H1 (cell line): ENCODE measurements around the gene TLL1. TPM values are rescaled to one million over a fixed set of nuclear protein-coding genes. Genes with fewer than 3 reads are reported as not detected.

Source experiments
- CTCF ChIA-PET: fragments of 300-600 bp; sonication (Branson Sonifier 250); formaldehyde crosslinking; loops from one replicate; lab custom pipeline; 2021; ENCODE audit not compliant: partially characterized antibody; lab: Charles Lee
- POLR2A ChIA-PET: fragments of 300-600 bp; sonication (Branson Sonifier 250); formaldehyde crosslinking; loops from one replicate; lab custom pipeline; 2021; ENCODE audit warnings: inconsistent platforms; ENCODE audit not compliant: partially characterized antibody; lab: Charles Lee
- DNase-seq, 2 experiments: peaks; one replicate each; pipeline versions ENCODE4 v3.0.0 to v3.0.0-alpha.2; 2010 to 2022; ENCODE audit warnings: low spot score in 2 of 2, low read depth in 1 of 2, mixed read lengths in 1 of 2
- FAIRE-seq: peaks from 2 replicates; lab custom pipeline; 2011; peaks lifted over from hg19 to GRCh38; lab: Jason Lieb, UNC
- H2AFZ ChIP-seq: 2 replicates; pipeline ENCODE4 v1.8.1; 2012; ENCODE audit warnings: low read length, inconsistent platforms
- H2AK5ac ChIP-seq: 2 replicates; pipeline ENCODE4 v1.6.1; 2013; ENCODE audit warnings: low read depth, low read length
- H2BK120ac ChIP-seq: replicated peaks from 2 replicates; pipeline ENCODE3; 2013; ENCODE audit warnings: low read depth, low read length, inconsistent platforms
- H2BK12ac ChIP-seq: 2 replicates; pipeline ENCODE4 v1.6.1; 2013; ENCODE audit warnings: low read depth, low read length
- H2BK15ac ChIP-seq: 2 replicates; pipeline ENCODE4 v1.6.1; 2013; ENCODE audit warnings: low read length
- H2BK20ac ChIP-seq: 2 replicates; pipeline ENCODE4 v1.6.1; 2013; ENCODE audit warnings: low read length
- H2BK5ac ChIP-seq: 2 replicates; pipeline ENCODE4 v1.6.1; 2013; ENCODE audit warnings: low read depth, low read length
- H3K14ac ChIP-seq: 2 replicates; pipeline ENCODE4 v1.6.1; 2013; ENCODE audit warnings: inconsistent platforms; ENCODE audit not compliant: insufficient read length
- H3K18ac ChIP-seq: 2 replicates; pipeline ENCODE4 v1.6.1; 2013; ENCODE audit warnings: low read length; ENCODE audit errors: extremely low read depth
- H3K23ac ChIP-seq: 2 replicates; pipeline ENCODE4 v1.6.1; 2013; ENCODE audit warnings: inconsistent platforms; ENCODE audit not compliant: insufficient read length
- H3K23me2 ChIP-seq: 2 replicates; pipeline ENCODE4 v1.6.1; 2013; ENCODE audit warnings: low read depth, low read length
- H3K27ac ChIP-seq: 2 replicates; pipeline ENCODE4 v1.6.1; 2011; ENCODE audit warnings: low read depth, low read length, inconsistent platforms
- H3K27me3 ChIP-seq, 4 experiments: replicated peaks in 1 of 4; 1 replicate in 1 of 4; 2 replicates in 3 of 4; pipeline versions ENCODE4 v1.6.1 to v1.8.1; 2011 to 2013; ENCODE audit warnings: low read length in 3 of 4, mild to moderate bottlenecking in 3 of 4, inconsistent platforms in 2 of 4, mixed read lengths in 2 of 4, moderate library complexity in 1 of 4; ENCODE audit not compliant: control insufficient read depth in 3 of 4, insufficient read depth in 3 of 4; ENCODE audit errors: extremely low read depth in 1 of 4
- H3K36me3 ChIP-seq, 4 experiments: 2 replicates each; pipeline versions ENCODE4 v1.6.1 to v1.8.1; 2011 to 2013; ENCODE audit warnings: mild to moderate bottlenecking in 4 of 4, low read length in 3 of 4, moderate library complexity in 2 of 4, control low read depth in 1 of 4, inconsistent platforms in 1 of 4; ENCODE audit not compliant: insufficient read depth in 4 of 4, control insufficient read depth in 2 of 4
- H3K4ac ChIP-seq: replicated peaks from 2 replicates; pipeline ENCODE3; 2013; ENCODE audit warnings: low read length, low read depth, mixed read lengths, inconsistent platforms; ENCODE audit not compliant: insufficient read length
- H3K4me1 ChIP-seq, 4 experiments: replicated peaks in 1 of 4; 1 replicate in 1 of 4; 2 replicates in 3 of 4; pipeline versions ENCODE4 v1.6.1 to v1.8.1; 2011 to 2013; ENCODE audit warnings: low read length in 3 of 4, inconsistent platforms in 2 of 4, mixed read lengths in 1 of 4; ENCODE audit not compliant: insufficient read depth in 4 of 4, control insufficient read depth in 3 of 4
- H3K4me2 ChIP-seq, 2 experiments: 2 replicates each; pipeline versions ENCODE4 v1.6.1 to v1.8.1; 2011 to 2013; ENCODE audit warnings: low read depth in 2 of 2, low read length in 2 of 2, control low read depth in 1 of 2, inconsistent platforms in 1 of 2, mild to moderate bottlenecking in 1 of 2; ENCODE audit not compliant: insufficient read depth in 1 of 2
- H3K4me3 ChIP-seq, 4 experiments: fragments of 200-600, 300-600 bp in 1 of 4; sonication (generic), shearing (Covaris generic), sonication (Bioruptor Twin) in 1 of 4; 2 replicates each; pipeline versions ENCODE4 v1.5.1 to v1.8.1; 2011 to 2016; ENCODE audit warnings: low read length in 4 of 4, low read depth in 3 of 4, control low read depth in 2 of 4, inconsistent platforms in 2 of 4, mild to moderate bottlenecking in 2 of 4, mixed read lengths in 1 of 4, moderate library complexity in 1 of 4; ENCODE audit not compliant: insufficient read depth in 2 of 4; ENCODE audit errors: extremely low read depth in 1 of 4
- H3K56ac ChIP-seq: replicated peaks from 2 replicates; pipeline ENCODE3; 2013; ENCODE audit warnings: low read depth, mild to moderate bottlenecking, mixed read lengths, low read length, inconsistent platforms; ENCODE audit not compliant: insufficient read length
- H3K79me1 ChIP-seq: 2 replicates; pipeline ENCODE4 v1.6.1; 2013; ENCODE audit warnings: low read depth, low read length, control low read depth
- H3K79me2 ChIP-seq, 2 experiments: 2 replicates each; pipeline versions ENCODE4 v1.6.1 to v1.8.1; 2012 to 2013; ENCODE audit warnings: low read length in 2 of 2, mild to moderate bottlenecking in 2 of 2, inconsistent platforms in 1 of 2; ENCODE audit not compliant: insufficient read depth in 2 of 2, control insufficient read depth in 1 of 2
- H3K9ac ChIP-seq, 4 experiments: replicated peaks in 1 of 4; 1 replicate in 1 of 4; 2 replicates in 3 of 4; pipeline versions ENCODE4 v1.6.1 to v1.8.1; 2011 to 2013; ENCODE audit warnings: low read depth in 3 of 4, low read length in 3 of 4, control low read depth in 2 of 4, mild to moderate bottlenecking in 2 of 4, moderate library complexity in 2 of 4, inconsistent platforms in 1 of 4; ENCODE audit errors: extremely low read depth in 1 of 4
- H3K9me3 ChIP-seq, 2 experiments: 2 replicates each; pipeline versions ENCODE4 v1.6.1 to v1.8.1; 2012 to 2013; ENCODE audit warnings: mild to moderate bottlenecking in 2 of 2, moderate library complexity in 2 of 2, control low read depth in 1 of 2, inconsistent platforms in 1 of 2, low read depth in 1 of 2, low read length in 1 of 2, mixed read lengths in 1 of 2; ENCODE audit not compliant: insufficient read depth in 2 of 2
- H4K20me1 ChIP-seq, 2 experiments: replicated peaks in 1 of 2; 2 replicates each; pipeline versions ENCODE3 to v1.8.1; 2011 to 2013; ENCODE audit warnings: inconsistent platforms in 2 of 2, low read length in 2 of 2, mild to moderate bottlenecking in 1 of 2; ENCODE audit not compliant: insufficient read depth in 2 of 2, control insufficient read depth in 1 of 2
- H4K5ac ChIP-seq: 2 replicates; pipeline ENCODE4 v1.6.1; 2013; ENCODE audit warnings: low read length, low read depth, mixed read lengths, inconsistent platforms; ENCODE audit not compliant: insufficient read length
- H4K8ac ChIP-seq: 2 replicates; pipeline ENCODE4 v1.8.0; 2013; ENCODE audit warnings: mild to moderate bottlenecking, moderate library complexity, low read length, inconsistent platforms; ENCODE audit not compliant: insufficient read depth; ENCODE audit errors: extremely low read depth
- H4K91ac ChIP-seq: replicated peaks from 2 replicates; pipeline ENCODE3; 2013; ENCODE audit warnings: low read length, mixed read lengths, inconsistent platforms; ENCODE audit not compliant: insufficient read length
- ASH2L ChIP-seq: fragments of 200-600, 300-600 bp; sonication (generic); IDR thresholded peaks from one replicate; pipeline ENCODE4 v1.7.1; 2017; ENCODE audit warnings: low read length
- BACH1 ChIP-seq: IDR thresholded peaks from 2 replicates; pipeline ENCODE4 v1.6.1; 2012; ENCODE audit warnings: low read length, improper control_type of control experiment
- CBX5 ChIP-seq: fragments of 300-800, 300-1000 bp; sonication (generic); IDR thresholded peaks from 2 replicates; pipeline ENCODE4 v1.7.1; 2016; ENCODE audit warnings: antibody characterized with exemption, low read length, low read depth
- FOSL1 ChIP-seq: IDR thresholded peaks from 2 replicates; pipeline ENCODE4 v1.6.1; 2011; ENCODE audit warnings: mild to moderate bottlenecking, low read depth, low read length, moderate library complexity; ENCODE audit not compliant: insufficient read depth
- GABPA ChIP-seq: IDR thresholded peaks from 2 replicates; pipeline ENCODE4 v1.6.1; 2011; ENCODE audit warnings: mild to moderate bottlenecking, low read length, moderate library complexity, borderline replicate concordance; ENCODE audit not compliant: insufficient read depth
- KDM4A ChIP-seq: IDR thresholded peaks from one replicate; pipeline ENCODE4 v1.7.1; 2012; ENCODE audit warnings: low read depth, mild to moderate bottlenecking, moderate library complexity, low read length, inconsistent platforms; ENCODE audit not compliant: severe bottlenecking
- RNF2 ChIP-seq: fragments of 200-900, 300-1000 bp; sonication (generic); IDR thresholded peaks from 2 replicates; pipeline ENCODE4 v1.7.1; 2016; ENCODE audit warnings: borderline replicate concordance, low read depth, mild to moderate bottlenecking, antibody characterized with exemption, low read length; ENCODE audit not compliant: poor library complexity, severe bottlenecking; ENCODE audit errors: missing control alignments
- SIN3A ChIP-seq, 2 experiments: IDR thresholded peaks in 1 of 2; conservative IDR thresholded peaks in 1 of 2; 2 replicates each; pipeline ENCODE4 v1.6.1; 2011 to 2012; ENCODE audit warnings: low read length in 2 of 2, improper control_type of control experiment in 1 of 2, low read depth in 1 of 2, mild to moderate bottlenecking in 1 of 2
- SIRT6 ChIP-seq: IDR thresholded peaks from one replicate; pipeline ENCODE4 v1.7.1; 2012; ENCODE audit warnings: low read length, inconsistent platforms
- SIX5 ChIP-seq: IDR thresholded peaks from 2 replicates; pipeline ENCODE4 v1.6.1; 2011; ENCODE audit warnings: mild to moderate bottlenecking, low read depth, low read length
- TAF7 ChIP-seq: optimal IDR thresholded peaks from 2 replicates; pipeline ENCODE3; 2011; ENCODE audit warnings: low read depth, mild to moderate bottlenecking, inconsistent platforms, low read length, moderate library complexity, borderline replicate concordance
- WGBS, 2 experiments: shearing (Covaris generic) in 1 of 2; methylation state at CpG; one replicate each; pipeline versions ENCODE4 v1.1.6 to v1.1.7; 2013 to 2015; ENCODE audit warnings: low lambda C conversion rate in 2 of 2, mixed read lengths in 2 of 2, inconsistent platforms in 1 of 2, low coverage in 1 of 2, missing lambda C conversion rate in 1 of 2; ENCODE audit not compliant: insufficient replicate concordance in 2 of 2, insufficient coverage in 1 of 2, insufficient read length in 1 of 2; ENCODE audit errors: extremely low coverage in 1 of 2, missing lambda C conversion rate in 1 of 2; 5-methylcytosine and 5-hydroxymethylcytosine counted together
- polyA plus RNA-seq, 7 experiments: library from polyadenylated mRNA; depleted of rRNA in 3 of 7; stranded (reverse) in 5 of 7; unstranded in 2 of 7; fragments of >200 nt in 5 of 7; fragments of 200-250 nt in 2 of 7; gene quantifications; 1 replicate in 5 of 7; 2 replicates in 1 of 7; 4 replicates in 1 of 7; pipeline versions ENCODE4 v1.2.1 to v1.2.3, GENCODE V29; 2011 to 2013; ENCODE audit warnings: missing spikeins in 2 of 7, mixed read lengths in 2 of 7
- total RNA-seq: library from RNA; stranded (reverse); fragmentation: NEBNext Ultra II Directional; extraction: Animal tissue kit (Norgen Biotek cat#: 25700); gene quantifications from 2 replicates; pipeline ENCODE4 v1.2.1, GENCODE V29; 2021
- TF ChIP-seq, protein P1 (sequence below): IDR thresholded peaks from 2 replicates; pipeline ENCODE4 v1.6.1; 2011; ENCODE audit warnings: low read depth, mild to moderate bottlenecking, low read length; ENCODE audit not compliant: insufficient read depth

TLL1 gene
- total and polyA plus RNA-seq, 2 of the 8 experiments (the other 6 are each of a cell fraction or from before 2014, with no cell fraction given), result 0.18 to 1.1 TPM

DNA sequence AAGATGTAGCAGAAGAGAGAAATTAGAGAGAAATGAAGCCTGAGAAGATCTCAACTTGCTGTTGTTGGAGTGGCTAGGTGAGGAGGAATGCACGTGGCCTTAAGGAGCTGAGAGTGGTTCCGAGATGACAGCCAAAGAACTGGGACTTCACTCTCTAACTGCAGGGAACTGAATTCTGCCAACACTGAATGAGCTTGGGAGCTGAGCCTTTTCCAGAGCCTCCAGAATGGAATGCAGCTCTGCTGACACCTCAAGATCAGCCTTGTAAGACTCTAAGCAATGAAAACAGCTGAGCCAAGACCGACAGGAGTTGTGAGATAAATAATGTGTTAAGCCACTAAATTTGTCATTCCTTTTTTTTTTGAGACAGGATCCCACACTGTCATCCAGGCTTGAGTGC, 73.0 kb downstream of the TLL1 start (continued):
- TF ChIP-seq CBX5, result no peak
- TF ChIP-seq, all 59 proteins: peak for 0

DNA sequence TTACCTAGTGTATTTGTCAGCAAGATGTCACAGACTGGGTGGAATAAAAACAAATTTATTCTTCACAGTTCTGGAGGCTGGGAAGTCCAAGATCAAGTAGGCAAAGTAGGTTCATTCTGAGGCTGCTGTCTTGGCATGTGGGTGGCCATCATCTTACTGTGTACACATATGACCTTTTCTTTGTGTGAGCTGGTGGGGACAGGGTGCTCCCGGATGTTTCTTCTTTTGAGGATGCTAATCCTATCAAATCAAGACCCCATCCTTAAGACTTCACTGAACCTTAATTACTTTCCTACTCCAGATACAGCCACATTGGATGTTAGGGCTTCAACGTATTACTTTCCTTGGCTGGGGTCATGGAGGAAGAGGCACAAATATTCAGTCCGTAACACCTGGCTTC, 74.0 kb downstream of the TLL1 start:
- Histone ChIP-seq H2BK12ac (no peak overlapping the region), H3K4me3 (no peak overlapping the region), H2BK15ac (no peak overlapping the region), H3K56ac (no peak overlapping the region), H3K9ac (no peak overlapping the region), H4K8ac (no peak overlapping the region), H3K4ac (no peak overlapping the region), H3K4me1 (no peaks in the 10 kb centered on the region), H2BK120ac (no peak overlapping the region), H3K23me2 (no peaks in the 10 kb centered on the region), H3K4me2 (no peak overlapping the region), H3K18ac (no peak overlapping the region), H3K36me3 (no peaks in the 10 kb centered on the region), H3K79me2 (no peaks in the 10 kb centered on the region), H3K79me1 (no peaks in the 10 kb centered on the region), H4K5ac (no peak overlapping the region), H3K14ac (no peak overlapping the region), H3K27me3 (no peaks in the 10 kb centered on the region), H3K27ac (no peak overlapping the region), H2BK5ac (no peak overlapping the region), H4K20me1 (no peaks in the 10 kb centered on the region), H2AK5ac (no peak overlapping the region), H4K91ac (no peak overlapping the region), H3K9me3 (no peaks in the 10 kb centered on the region), H2AFZ (no peak overlapping the region)
- POLR2A ChIA-PET, result no interaction called here
- DNase-seq, result no peak
- no peak for FAIRE-seq
- TF ChIP-seq, protein P1, sequence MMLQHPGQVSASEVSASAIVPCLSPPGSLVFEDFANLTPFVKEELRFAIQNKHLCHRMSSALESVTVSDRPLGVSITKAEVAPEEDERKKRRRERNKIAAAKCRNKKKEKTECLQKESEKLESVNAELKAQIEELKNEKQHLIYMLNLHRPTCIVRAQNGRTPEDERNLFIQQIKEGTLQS, result no peak
- TF ChIP-seq BACH1 (no peak), SIN3A (conservative IDR thresholded peaks at IDR 0.05 in 1 of 2, IDR thresholded peaks at IDR 0.05 in 1 of 2; ENCODE audit: low read depth in 1 of 2, low read length in 2 of 2) (no peak), TAF7 (no peak), ASH2L (no peak), RNF2 (no peak), SIX5 (no peak), GABPA (no peak), SIRT6 (no peak), KDM4A (no peak), FOSL1 (no peak)
- TF ChIP-seq, all 59 proteins: peak for 0
- no peak overlapping the region for H2BK20ac ChIP-seq
- no peak overlapping the region for H3K23ac ChIP-seq
- CTCF ChIA-PET, result no interaction called here
- WGBS, 2 experiments, result 86% methylated on average over 3 of the region's 3 CpGs; no CpG with 5 or more reads in 1 of the 2 experiments
